Thyroid gland (tissue), 4 donors: ENCODE results near the gene C20orf204. TPM values are rescaled to one million over a fixed set of nuclear protein-coding genes. Genes with fewer than 3 reads are reported as not detected.

Experiments
- DNase-seq, 2 donors: peaks; one replicate each; pipeline ENCODE4 v3.0.0-alpha.2; 2019
- H3K27ac ChIP-seq, 3 donors: fragments of 200-600 bp; sonication (generic); 1 replicate in 2 of 3; 2 replicates in 1 of 3; pipeline ENCODE4 v1.5.1; 2016 to 2019; ENCODE audit warnings: mild to moderate bottlenecking in 1 of 3, moderate library complexity in 1 of 3
- H3K27me3 ChIP-seq: fragments of 200-600 bp; sonication (generic); one replicate; pipeline ENCODE4 v1.5.1; 2019
- H3K36me3 ChIP-seq, 2 donors: fragments of 200-600 bp; sonication (generic); one replicate each; pipeline ENCODE4 v1.5.1; 2016 to 2019
- H3K4me1 ChIP-seq, 2 donors: fragments of 200-600 bp; sonication (generic); one replicate each; pipeline ENCODE4 v1.5.1; 2017 to 2019
- H3K4me3 ChIP-seq, 3 donors: fragments of 200-600 bp; sonication (generic); replicated peaks in 1 of 3; 1 replicate in 2 of 3; 2 replicates in 1 of 3; pipeline ENCODE4 v1.5.1; 2016; ENCODE audit warnings: mild to moderate bottlenecking in 1 of 3
- H3K9me3 ChIP-seq: fragments of 200-600 bp; sonication (generic); one replicate; pipeline ENCODE4 v1.5.1; 2017
- CTCF ChIP-seq, 6 experiments: fragments of 200-600 bp in 3 of 6; fragments of 450-650 bp in 3 of 6; sonication (generic) in 3 of 6; IDR thresholded peaks; one replicate each; pipeline ENCODE4 v1.5.1; 2016 to 2019; ENCODE audit warnings: antibody characterized with exemption in 6 of 6, mild to moderate bottlenecking in 2 of 6, inconsistent platforms in 1 of 6, moderate library complexity in 1 of 6
- POLR2A ChIP-seq, 2 donors: fragments of 450-650 bp; IDR thresholded peaks; one replicate each; pipeline ENCODE4 v1.6.1; 2017; ENCODE audit warnings: antibody characterized with exemption in 2 of 2, mild to moderate bottlenecking in 2 of 2, moderate library complexity in 1 of 2
- WGBS, 2 donors: methylation state at CpG; one replicate each; pipeline ENCODE4 v1.1.5; 2017; 5-methylcytosine and 5-hydroxymethylcytosine counted together
- intact Hi-C: fragments of 100-400 bp; cut with DNase I; formaldehyde crosslinking; loops from one replicate; pipeline ENCODE4 v1.15.1; 2023
- total RNA-seq, 4 donors: library from RNA; depleted of rRNA; stranded (reverse); fragments of >200 nt; gene quantifications; one replicate each; pipeline ENCODE4 v1.2.3, GENCODE V29; 2016

The C20orf204 gene
- total RNA-seq, 4 donors from 2014 or later, result 0.11 to 2.6 (median 0.59) TPM

GRCh38 chr20:64073476-64074183 is 37.6 kb downstream of the C20orf204 start:
- H3K4me3 ChIP-seq, result no peak overlapping the region
- intact Hi-C loops, result no loop called here
- TF ChIP-seq CTCF (IDR thresholded peaks at IDR 0.05) (no peak), POLR2A (IDR thresholded peaks at IDR 0.05) (no peak)
- no peaks in the 10 kb centered on the region for H3K27me3 ChIP-seq
- peaks cover 0 to 10% of the 10 kb centered on the region in 2 donors for H3K36me3 ChIP-seq
- H3K9me3 ChIP-seq, result no peaks in the 10 kb centered on the region
- H3K4me1 ChIP-seq, result peaks cover 4 to 9% of the 10 kb centered on the region in 2 donors
- DNase-seq, result no peak
- 92 to 93% methylated on average over 17 to 36 of the region's 37 CpGs for WGBS, 2 donors
- H3K27ac ChIP-seq, result no peak overlapping the region

- DNase-seq, result no peak
- H3K27me3 ChIP-seq, result no peaks in the 10 kb centered on the region
- no peak overlapping the region for H3K4me3 ChIP-seq
- H3K9me3 ChIP-seq, result no peaks in the 10 kb centered on the region
- H3K36me3 ChIP-seq, result peaks cover 0 to 10% of the 10 kb centered on the region in 2 donors
- no peak overlapping the region for H3K27ac ChIP-seq
- intact Hi-C loops, result no loop called here
- TF ChIP-seq POLR2A (IDR thresholded peaks at IDR 0.05) (no peak), CTCF (IDR thresholded peaks at IDR 0.05) (no peak)
- peaks cover 11 to 16% of the 10 kb centered on the region in 2 donors for H3K4me1 ChIP-seq
- 93 to 97% methylated on average over 7 to 17 of the region's 28 CpGs for WGBS, 2 donors
These were observed 38.3 kb downstream of the C20orf204 start for GRCh38 chr20:64074184-64074789.

- Histone ChIP-seq H3K27ac (no peak overlapping the region), H3K4me1 (peaks cover 11 to 17% of the 10 kb centered on the region in 2 donors), H3K9me3 (no peaks in the 10 kb centered on the region), H3K27me3 (no peaks in the 10 kb centered on the region), H3K4me3 (no peak overlapping the region), H3K36me3 (peaks cover 0 to 10% of the 10 kb centered on the region in 2 donors)
- DNase-seq, result no peak
- 95% methylated on average over 8 of the region's 8 CpGs; no CpG with 5 or more reads in 1 of the 2 donors for WGBS, 2 donors
- TF ChIP-seq POLR2A (IDR thresholded peaks at IDR 0.05) (no peak), CTCF (IDR thresholded peaks at IDR 0.05) (no peak)
- intact Hi-C loops, result no loop called here
These were observed 39.0 kb downstream of the C20orf204 start for GRCh38 chr20:64074963-64075362.

GRCh38 chr20:64075556-64075955 is 39.6 kb downstream of the C20orf204 start:
- no peak overlapping the region for H3K27ac ChIP-seq
- no peak for DNase-seq
- TF ChIP-seq CTCF (IDR thresholded peaks at IDR 0.05), result no peak
- TF ChIP-seq POLR2A (IDR thresholded peaks at IDR 0.05), result no peak
- no peaks in the 10 kb centered on the region for H3K9me3 ChIP-seq
- peaks cover 11 to 17% of the 10 kb centered on the region in 2 donors for H3K4me1 ChIP-seq
- no peak overlapping the region for H3K4me3 ChIP-seq
- intact Hi-C loops, result no loop called here
- WGBS, 2 donors, result 95% methylated on average over 12 of the region's 12 CpGs
- peaks cover 0 to 10% of the 10 kb centered on the region in 2 donors for H3K36me3 ChIP-seq
- H3K27me3 ChIP-seq, result no peaks in the 10 kb centered on the region
